GM12872 (cell line): Measurements from ENCODE around the gene STAM2.

ENCODE experiments used
- CTCF ChIP-seq: IDR thresholded peaks from 3 replicates; pipeline ENCODE4 v1.5.1; 2011; ENCODE audit warnings: low read depth, mild to moderate bottlenecking, low read length, moderate library complexity; ENCODE audit not compliant: insufficient read depth

STAM2 gene

GRCh38 chr2:152093464-152093863, 82.1 kb downstream of the STAM2 start:
- no peak for TF ChIP-seq CTCF

DNA sequence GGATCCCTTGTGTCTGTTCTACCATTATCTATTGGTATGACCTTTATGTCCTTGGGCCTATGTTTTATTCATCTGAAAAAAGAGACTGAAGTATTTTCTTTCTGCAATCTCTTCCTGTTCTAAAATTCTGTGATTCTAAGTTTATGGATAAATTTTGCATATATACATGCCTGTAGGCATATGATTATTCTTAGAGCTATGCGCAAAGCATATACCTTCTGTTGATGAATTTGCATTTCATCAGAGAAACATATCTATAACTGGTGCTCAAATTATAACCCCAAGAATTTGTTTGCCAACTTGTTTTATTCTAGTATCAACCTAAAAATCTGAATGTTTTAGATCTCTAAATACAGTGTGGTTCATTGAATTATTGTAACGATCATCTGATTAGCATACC, 83.5 kb downstream of the STAM2 start:
- no peak for TF ChIP-seq CTCF

- TF ChIP-seq CTCF: no peak
Observed at GRCh38 chr2:152089238-152089637, 86.3 kb downstream of the STAM2 start.

- no peak for TF ChIP-seq CTCF
Observed at GRCh38 chr2:152088006-152088405, 87.6 kb downstream of the STAM2 start.

DNA sequence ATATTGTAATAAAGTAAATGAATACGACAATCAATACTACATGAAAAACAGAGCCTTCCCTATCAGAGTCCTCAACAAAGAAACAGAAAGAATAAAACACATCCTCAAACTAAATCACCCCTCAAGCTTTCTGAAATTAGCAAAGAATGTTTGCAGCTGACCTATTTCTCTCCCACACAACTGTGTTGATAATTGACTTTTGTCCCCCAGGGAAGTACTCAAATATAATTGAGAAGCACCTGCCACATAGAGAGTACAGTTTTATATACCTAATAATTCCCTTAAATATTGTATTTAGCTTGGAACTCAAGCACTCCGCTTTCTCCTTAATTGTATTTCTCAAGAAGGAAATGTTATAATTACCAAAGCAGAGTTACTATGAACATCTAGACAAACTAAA, 89.3 kb downstream of the STAM2 start:
- no peak for TF ChIP-seq CTCF

DNA sequence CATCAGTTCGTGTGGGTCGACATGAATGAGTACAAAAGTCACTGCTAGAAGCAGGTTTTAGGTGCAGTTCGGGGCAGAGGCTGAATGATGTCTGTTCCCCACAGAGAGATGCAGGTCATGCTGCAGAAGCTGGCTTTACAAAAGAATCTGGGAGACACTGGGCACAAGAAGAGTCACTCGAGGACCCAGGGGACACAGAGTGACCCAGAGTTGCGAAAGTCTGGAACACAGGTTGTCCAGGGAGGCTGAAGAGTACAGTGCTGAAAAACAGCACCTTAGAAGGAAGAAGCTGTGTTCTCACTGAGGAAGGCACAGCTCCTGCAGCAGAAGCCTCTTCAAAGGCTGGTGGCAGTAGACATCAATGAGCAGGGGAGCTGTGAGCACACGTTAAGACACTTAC, 91.5 kb downstream of the STAM2 start:
- TF ChIP-seq CTCF: no peak

DNA sequence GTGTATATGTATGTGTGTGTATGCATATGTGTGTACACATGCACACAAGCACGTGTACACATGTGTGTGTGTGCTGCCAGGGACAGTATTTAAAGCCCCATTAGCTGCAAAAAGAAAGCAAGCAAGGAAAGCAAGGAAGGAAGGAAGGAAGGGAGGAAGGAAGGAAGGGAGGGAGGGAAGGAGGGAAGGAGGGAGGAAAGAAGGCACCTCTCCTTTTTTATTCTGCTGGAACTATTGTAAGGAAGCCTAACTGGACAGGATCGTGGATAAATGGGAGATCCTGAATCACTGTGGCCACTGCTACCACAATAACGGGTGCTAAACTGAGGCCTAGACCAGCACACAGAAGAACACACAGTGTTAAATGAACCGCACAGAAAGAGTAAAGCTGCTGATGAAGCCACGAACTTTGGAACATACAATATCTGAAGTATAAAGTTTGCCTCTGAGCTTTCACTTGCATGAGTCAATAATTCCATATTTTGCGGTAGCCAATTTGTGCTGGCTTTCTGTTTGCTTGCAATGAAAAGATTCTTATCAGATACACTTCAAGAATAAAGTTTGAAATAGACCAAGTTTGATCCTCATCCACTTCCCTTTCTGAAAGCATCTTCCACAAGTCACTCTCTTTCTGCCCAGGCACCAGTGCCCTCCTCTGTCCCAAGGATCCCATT, 92.2 kb downstream of the STAM2 start:
- TF ChIP-seq CTCF: no peak
